K562 (cell line): Measurements from ENCODE around the gene RPL15.

Experiments used
- CREB1 ChIP-seq, 2 experiments: sonication (generic) in 1 of 2; formaldehyde crosslinking in 1 of 2; IDR thresholded peaks; 2 replicates each; pipeline versions ENCODE4 v1.6.1 to v1.8.0; 2012 to 2022; ENCODE audit warnings: inconsistent platforms in 1 of 2, mild to moderate bottlenecking in 1 of 2, missing genetic modification reagents in 1 of 2, moderate library complexity in 1 of 2
- CREB5 ChIP-seq: fragments of 250-450 bp; sonication (Bioruptor Pico); IDR thresholded peaks from 2 replicates; pipeline ENCODE4 v1.5.0; 2020; ENCODE audit warnings: mild to moderate bottlenecking
- CTCF ChIP-seq, 3 experiments: IDR thresholded peaks in 2 of 3; conservative IDR thresholded peaks in 1 of 3; 2 replicates each; pipeline ENCODE4 v1.5.1; 2011 to 2012; ENCODE audit warnings: low read length in 3 of 3, mild to moderate bottlenecking in 3 of 3, control low read depth in 2 of 3, improper control_type of control experiment in 1 of 3, inconsistent platforms in 1 of 3, low read depth in 1 of 3, mixed read lengths in 1 of 3, moderate library complexity in 1 of 3; ENCODE audit not compliant: insufficient read depth in 2 of 3
- EZH2 ChIP-seq: IDR thresholded peaks from 2 replicates; pipeline ENCODE4 v1.6.1; 2012; ENCODE audit warnings: low read depth, mild to moderate bottlenecking, inconsistent platforms, low read length, borderline replicate concordance
- IRF9 ChIP-seq: fragments of 450-650 bp; IDR thresholded peaks from 2 replicates; pipeline ENCODE4 v1.6.1; 2016; ENCODE audit warnings: missing biosample characterization, missing genetic modification characterization
- MXI1 ChIP-seq: IDR thresholded peaks from 2 replicates; pipeline ENCODE4 v1.6.1; 2011; ENCODE audit warnings: low read depth, mild to moderate bottlenecking, improper control_type of control experiment, low read length
- NR2C2 ChIP-seq, 2 experiments: fragments of 200-800 bp in 1 of 2; sonication (Bioruptor generic) in 1 of 2; sonication (generic) in 1 of 2; formaldehyde crosslinking in 1 of 2; IDR thresholded peaks; 2 replicates each; pipeline versions ENCODE4 v1.6.1 to v1.8.0; 2016 to 2022; ENCODE audit warnings: mild to moderate bottlenecking in 1 of 2, missing compliant biosample characterization in 1 of 2, missing genetic modification characterization in 1 of 2, missing genetic modification reagents in 1 of 2
- POLR2A ChIP-seq: fragments of 450-650 bp; conservative IDR thresholded peaks from 2 replicates; pipeline ENCODE4 v1.6.1; 2016
- POLR3A ChIP-seq: IDR thresholded peaks from 2 replicates; pipeline ENCODE4 v1.6.1; 2011; ENCODE audit warnings: borderline replicate concordance, mild to moderate bottlenecking, moderate library complexity; ENCODE audit not compliant: insufficient read length, insufficient read depth; ENCODE audit errors: extremely low read depth
- REST ChIP-seq, 2 experiments: fragments of 450-650 bp; formaldehyde crosslinking in 1 of 2; IDR thresholded peaks; 2 replicates each; pipeline versions ENCODE4 v1.4.0 to v1.6.1; 2014 to 2020; ENCODE audit warnings: mild to moderate bottlenecking in 2 of 2, borderline replicate concordance in 1 of 2, low read depth in 1 of 2
- SMARCB1 ChIP-seq: IDR thresholded peaks from 2 replicates; pipeline ENCODE4 v1.6.1; 2011; ENCODE audit warnings: improper control_type of control experiment, low read depth; ENCODE audit not compliant: insufficient read length
- TF ChIP-seq, protein P1 (sequence below): sonication (generic); formaldehyde crosslinking; IDR thresholded peaks from 2 replicates; pipeline ENCODE4 v1.8.0; 2022; ENCODE audit warnings: missing genetic modification reagents, mild to moderate bottlenecking, borderline replicate concordance

DNA sequence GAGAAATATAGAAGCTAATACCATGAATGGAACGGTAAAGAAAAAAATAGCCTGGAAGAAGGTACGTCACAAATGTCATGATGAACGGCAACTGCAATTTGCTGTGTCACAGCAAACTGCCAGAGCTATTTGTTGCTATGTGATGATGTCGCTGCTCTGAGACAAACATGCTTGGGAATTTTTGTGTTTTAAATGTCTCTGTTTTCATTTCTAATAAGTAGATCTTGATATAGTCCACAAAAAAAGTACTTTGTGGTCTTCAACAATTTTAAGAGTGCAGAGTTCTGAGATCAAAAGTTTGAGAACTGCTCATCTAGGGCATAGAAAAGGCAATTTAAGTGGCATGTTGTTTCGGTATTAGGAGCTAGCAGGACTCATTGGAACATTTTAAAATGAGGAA lies 23.8 kb downstream of the RPL15 start:
- TF ChIP-seq POLR3A (no peak), CTCF (IDR thresholded peaks at IDR 0.05 in 2 of 3, conservative IDR thresholded peaks at IDR 0.05 in 1 of 3; ENCODE audit: insufficient read depth in 2 of 3, low read depth in 1 of 3, low read length in 3 of 3) (no peak), IRF9 (tag) (no peak), POLR2A (no peak), SMARCB1 (peak; percentile 42), REST (IDR thresholded peaks at IDR 0.05; ENCODE audit: borderline replicate concordance) (no peak), REST (CRISPR knock-in tag; IDR thresholded peaks at IDR 0.05; ENCODE audit: low read depth) (no peak), CREB1 (IDR thresholded peaks at IDR 0.05) (peak; percentile 88), CREB1 (CRISPR knock-in tag; IDR thresholded peaks at IDR 0.05) (peak; percentile 58; the same call in 1 of the 2 replicates), CREB5 (CRISPR knock-in tag) (no peak), EZH2 (no peak), NR2C2 (CRISPR knock-in tag; IDR thresholded peaks at IDR 0.05) (no peak), NR2C2 (tag; IDR thresholded peaks at IDR 0.05) (no peak), MXI1 (no peak)
- TF ChIP-seq, protein P1, sequence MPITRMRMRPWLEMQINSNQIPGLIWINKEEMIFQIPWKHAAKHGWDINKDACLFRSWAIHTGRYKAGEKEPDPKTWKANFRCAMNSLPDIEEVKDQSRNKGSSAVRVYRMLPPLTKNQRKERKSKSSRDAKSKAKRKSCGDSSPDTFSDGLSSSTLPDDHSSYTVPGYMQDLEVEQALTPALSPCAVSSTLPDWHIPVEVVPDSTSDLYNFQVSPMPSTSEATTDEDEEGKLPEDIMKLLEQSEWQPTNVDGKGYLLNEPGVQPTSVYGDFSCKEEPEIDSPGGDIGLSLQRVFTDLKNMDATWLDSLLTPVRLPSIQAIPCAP (CRISPR knock-in tag) = no peak
